GM21381 (cell line): Measurements from ENCODE around the gene CBX4.

ENCODE experiments used
- ATAC-seq: cut with Tn5 transposase; IDR thresholded peaks from one replicate; pipeline ENCODE4 v1.9.1; 2021; ENCODE audit warnings: mild to moderate bottlenecking, moderate library complexity; ENCODE audit not compliant: unreplicated experiment

The CBX4 gene

DNA sequence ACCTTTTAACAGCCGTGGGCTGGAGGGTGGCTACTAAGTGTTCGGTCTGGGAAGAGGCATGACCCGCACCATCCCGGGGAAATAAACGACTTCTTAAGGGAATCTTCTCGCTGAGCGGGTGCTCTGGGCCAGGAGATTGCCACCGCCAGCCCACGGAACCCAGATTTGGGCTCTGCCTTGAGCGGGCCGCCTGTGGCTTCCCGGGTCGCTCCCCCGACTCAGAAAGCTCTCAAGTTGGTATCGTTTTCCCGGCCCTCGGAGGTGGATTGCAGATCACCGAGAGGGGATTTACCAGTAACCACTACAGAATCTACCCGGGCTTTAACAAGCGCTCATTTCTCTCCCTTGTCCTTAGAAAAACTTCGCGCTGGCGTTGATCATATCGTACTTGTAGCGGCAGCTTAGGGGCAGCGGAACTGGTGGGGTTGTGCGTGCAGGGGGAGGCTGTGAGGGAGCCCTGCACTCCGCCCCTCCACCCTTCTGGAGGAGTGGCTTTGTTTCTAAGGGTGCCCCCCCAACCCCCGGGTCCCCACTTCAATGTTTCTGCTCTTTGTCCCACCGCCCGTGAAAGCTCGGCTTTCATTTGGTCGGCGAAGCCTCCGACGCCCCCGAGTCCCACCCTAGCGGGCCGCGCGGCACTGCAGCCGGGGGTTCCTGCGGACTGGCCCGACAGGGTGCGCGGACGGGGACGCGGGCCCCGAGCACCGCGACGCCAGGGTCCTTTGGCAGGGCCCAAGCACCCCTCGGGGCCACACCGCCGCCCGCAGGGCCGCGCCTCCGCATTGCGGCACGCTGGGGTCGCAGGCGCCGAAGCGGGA, 3.6 kb upstream of the CBX4 start:
- ATAC-seq, result no peak

DNA sequence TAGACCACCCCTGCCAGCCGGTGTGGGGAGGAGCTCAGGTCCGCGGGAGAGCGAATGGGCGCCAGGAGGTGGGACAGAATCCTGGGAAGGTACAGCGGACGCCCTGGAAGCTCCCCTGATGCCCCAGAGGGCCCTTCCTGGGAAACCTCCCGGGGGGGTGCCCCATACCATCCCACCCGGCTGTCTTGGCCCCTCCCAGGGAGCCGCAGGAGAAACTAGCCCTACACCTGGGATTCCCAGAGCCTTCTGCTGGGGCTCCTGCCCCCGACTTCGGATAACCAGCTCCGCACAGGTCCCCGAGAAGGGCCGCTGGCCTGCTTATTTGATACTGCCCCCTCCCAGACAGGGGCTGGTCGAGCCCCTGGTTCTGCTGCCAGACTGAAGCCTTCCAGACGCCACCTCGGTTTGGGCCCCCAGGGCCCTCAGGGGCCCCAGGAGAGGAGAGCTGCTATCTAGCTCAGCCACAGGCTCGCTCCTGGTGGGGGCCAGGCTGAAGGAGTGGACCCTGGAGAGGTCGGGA, 3.0 kb upstream of the CBX4 start:
- ATAC-seq, result no peak

DNA sequence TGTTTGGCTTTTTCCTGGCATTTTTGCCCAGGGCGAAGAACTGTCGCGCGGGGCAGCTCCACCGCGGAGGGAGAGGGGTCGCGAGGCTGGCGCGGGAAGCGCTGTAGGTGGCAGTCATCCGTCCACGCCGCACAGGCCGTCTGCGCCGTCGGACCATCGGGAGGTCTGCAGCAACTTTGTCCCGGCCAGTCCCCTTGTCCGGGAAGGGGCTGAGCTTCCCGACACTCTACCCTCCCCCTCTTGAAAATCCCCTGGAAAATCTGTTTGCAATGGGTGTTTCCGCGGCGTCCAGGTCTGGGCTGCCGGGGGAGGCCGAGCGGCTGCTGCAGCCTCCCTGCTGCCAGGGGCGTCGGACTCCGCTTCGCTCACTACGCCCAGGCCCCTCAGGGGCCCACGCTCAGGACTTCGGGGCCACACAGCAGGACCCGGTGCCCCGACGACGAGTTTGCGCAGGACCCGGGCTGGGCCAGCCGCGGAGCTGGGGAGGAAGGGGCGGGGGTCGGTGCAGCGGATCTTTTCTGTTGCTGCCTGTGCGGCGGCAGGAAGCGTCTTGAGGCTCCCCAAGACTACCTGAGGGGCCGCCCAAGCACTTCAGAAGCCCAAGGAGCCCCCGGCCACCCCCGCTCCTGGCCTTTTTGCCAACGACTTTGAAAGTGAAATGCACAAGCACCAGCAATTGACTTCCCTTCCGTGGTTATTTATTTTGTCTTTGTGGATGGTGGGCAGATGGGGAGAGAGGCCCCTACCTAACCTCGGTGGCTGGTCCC, 2.3 kb upstream of the CBX4 start:
- ATAC-seq, result no peak

DNA sequence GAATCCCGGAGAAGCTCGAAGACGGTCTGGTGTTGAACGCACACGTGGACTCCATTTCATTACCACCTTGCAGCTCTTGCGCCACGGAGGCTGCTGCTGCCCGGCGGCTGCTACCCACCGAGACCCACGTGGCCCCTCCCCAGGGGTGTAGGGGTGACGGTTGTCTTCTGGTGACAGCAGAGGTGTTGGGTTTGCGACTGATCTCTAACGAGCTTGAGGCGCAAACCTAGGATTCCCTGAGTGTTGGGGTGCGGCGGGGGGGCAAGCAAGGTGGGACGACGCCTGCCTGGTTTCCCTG, 1.7 kb upstream of the CBX4 start:
- ATAC-seq, result no peak

DNA sequence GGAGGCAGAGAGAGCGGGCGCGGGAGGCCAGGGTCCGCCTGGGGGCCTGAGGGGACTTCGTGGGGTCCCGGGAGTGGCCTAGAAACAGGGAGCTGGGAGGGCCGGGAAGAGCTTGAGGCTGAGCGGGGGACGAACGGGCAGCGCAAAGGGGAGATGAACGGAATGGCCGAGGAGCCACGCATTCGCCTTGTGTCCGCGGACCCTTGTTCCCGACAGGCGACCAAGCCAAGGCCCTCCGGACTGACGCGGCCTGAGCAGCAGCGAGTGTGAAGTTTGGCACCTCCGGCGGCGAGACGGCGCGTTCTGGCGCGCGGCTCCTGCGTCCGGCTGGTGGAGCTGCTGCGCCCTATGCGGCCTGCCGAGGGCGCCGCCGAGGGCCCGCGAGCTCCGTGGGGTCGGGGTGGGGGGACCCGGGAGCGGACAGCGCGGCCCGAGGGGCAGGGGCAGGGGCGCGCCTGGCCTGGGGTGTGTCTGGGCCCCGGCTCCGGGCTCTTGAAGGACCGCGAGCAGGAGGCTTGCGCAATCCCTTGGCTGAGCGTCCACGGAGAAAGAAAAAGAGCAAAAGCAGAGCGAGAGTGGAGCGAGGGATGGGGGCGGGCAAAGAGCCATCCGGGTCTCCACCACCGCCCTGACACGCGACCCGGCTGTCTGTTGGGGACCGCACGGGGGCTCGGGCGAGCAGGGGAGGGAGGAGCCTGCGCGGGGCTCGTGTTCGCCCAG, 1.2 kb upstream of the CBX4 start:
- no peak for ATAC-seq

DNA sequence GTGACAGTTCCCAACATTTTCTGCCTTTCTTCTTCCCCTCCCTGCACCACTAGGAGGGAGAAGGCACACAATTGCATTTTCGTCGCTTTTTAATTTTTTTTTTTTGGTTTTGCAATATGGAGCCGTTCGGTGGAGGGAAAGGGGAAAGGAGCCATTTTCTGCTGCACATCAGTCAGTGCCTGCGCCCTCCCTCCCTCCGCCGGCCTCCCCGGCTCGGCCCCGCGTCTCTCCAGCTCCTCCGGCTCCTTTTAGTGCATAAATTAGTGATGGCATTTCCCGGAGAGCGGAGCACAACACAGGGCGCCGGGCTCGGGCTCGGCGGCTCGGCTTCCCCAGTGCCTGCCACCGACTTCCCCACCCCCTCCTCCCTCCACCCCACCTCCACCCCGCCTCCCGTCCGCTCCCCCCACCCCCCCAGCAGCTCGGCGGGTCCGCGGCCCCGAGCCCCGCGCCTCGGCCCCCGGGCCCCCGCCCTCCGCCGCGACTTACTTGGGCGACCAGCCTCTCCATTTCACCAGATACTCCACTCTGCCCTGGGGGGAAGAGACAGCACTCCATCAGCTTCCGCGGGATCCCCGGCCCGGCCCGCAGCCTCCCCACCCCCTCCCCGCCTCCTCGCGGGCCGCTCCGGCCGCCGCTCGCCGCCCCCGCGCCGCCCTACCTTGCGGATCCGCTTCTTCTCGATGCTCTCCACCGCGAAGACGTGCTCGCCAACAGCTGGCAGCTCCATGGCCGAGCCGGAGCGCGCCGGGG, 542 bp downstream of the CBX4 start:
- ATAC-seq, result peak; percentile 7

DNA sequence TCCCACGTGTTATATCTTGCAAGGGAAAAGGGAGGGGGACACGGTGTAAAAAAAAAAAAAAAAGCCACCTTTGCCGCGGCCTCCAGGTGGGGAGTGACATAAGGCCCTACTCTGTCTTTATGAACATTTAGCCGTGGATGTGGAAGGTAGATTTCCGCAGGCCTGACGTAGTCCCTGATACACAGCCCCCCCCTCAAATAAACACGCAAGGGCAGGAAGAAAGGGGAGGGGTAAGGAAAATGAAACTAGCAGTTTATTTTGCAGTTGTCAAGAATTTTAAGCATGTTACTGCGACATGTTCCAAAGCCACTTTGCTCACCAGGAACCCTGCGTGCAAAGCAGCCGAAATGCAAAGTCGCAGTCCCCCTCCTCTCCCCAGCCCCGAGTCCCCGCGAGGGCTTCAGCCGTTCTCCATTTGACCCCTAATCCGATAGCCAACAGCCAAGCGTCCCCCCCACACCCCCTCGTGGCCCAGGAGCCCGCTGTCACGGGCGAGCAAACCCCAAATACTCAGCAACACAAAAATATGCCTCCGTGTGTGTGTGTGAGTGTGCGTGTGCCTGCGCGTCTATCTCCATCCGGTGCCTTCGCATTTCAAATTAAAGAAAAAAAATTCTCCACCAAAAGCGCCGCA, 1.2 kb downstream of the CBX4 start:
- ATAC-seq, result no peak

DNA sequence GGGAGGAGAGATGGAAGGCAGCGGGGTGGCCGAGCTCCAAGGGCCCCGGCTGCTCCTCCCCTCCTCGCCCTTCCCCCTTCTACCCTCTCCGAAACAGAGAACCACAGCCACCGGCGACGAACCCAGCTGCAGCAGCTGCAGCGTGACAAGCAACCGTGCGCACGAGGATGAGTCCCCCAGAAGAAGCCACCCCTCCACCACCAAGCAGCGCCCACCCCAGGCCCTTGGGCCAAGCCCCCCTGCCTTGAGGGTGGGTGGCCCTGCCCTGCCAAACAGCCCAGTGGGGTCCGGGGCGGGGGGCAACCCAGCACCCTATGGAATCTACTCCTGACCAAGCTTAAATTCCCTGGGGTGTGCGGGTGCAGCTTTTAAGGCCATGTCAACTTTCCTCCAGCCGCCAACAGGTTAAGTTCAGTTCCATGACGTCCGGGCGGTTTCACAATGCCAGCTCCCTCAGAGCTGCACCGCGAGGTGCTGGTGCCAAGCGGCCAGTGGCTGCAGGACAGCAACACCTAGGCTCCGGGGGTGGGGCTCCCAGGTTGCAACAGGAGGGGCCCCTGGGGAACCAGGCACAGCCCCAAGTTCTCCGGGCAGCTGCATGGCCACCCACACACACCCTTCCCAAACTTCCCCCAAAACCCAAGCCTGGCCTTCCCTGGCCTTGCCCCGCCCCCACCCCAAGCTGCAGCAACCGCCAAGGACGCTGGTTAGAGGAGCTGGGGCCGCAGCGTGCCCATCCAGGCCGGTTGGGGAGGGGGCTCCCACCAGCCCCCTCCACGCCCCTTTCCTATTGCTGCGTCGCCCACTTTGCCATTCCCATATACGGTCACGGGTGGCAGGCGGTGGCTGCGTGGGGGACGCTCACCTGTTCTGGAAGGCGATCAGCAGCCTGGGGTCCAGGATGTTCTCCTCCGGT, 2.0 kb downstream of the CBX4 start:
- no peak for ATAC-seq

DNA sequence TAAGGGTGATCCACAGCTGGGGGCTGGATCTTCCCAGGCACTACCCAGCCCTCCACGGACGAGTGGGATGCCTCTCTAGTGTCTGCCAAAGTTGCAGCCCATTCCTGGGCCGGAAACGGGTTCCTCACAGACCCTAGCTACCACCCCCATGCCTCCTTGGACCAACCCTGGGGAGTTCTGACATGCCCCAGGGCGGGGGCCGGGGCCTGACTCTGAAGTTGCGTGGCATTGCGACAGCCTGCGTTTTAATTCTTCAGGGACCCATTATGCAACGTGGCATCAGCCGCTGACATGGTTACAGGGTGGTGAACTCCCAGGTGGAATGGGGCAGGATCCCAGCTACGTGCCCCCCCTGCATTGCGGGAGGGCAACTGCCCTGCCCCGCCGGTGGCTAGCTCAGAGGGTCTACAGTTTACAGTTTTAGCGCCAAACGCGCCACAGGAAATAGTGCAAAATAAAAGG, 2.7 kb downstream of the CBX4 start:
- ATAC-seq, result no peak

DNA sequence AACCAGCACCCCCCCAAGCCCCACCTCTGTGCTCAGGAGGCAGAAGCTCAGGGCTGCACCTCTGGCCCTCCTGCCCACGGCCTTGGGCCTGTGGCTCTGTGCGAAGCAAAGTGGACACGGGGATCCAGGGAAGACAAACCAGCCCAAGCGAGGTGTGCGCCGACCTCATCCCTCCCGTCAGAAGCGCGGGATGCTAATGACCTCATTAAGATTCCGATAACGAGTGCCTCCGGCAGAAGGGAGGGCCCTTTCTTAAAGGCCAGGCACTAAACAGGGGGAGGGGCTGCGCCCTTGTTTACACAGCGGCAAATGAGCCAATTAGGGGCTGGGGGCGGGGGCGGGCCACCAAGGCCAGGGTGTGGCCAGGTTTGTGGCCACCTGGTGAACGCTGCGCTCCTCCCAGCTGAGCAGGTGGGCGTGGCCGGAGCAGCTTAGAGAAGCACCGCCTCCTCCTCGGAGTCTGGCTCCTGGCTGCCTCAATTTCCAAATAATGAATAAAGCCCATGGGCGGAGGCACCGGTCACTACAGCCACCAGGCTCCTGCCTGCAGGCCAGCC, 3.2 kb downstream of the CBX4 start:
- ATAC-seq, result no peak

DNA sequence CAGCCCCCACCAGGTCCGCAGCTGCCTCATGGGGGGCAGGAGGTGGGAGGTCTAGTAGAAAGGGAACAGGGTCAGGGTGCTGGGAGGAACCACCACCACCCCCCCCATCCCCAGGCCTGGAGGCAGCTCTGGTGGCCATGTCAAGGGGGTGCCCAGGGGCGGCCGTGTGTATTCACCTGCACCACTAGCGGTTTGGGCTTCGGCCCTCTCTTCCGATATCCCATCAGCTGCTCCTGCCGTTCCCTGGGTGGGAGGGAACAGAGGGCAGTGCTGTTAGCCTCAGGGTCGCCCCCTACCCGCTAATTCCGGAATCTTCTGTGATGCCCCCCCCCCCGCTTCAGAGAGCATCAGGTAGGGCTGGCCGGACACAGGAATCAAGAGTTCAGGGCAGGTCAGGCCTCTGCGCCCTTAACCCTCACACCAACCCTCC, 3.8 kb downstream of the CBX4 start:
- no peak for ATAC-seq

DNA sequence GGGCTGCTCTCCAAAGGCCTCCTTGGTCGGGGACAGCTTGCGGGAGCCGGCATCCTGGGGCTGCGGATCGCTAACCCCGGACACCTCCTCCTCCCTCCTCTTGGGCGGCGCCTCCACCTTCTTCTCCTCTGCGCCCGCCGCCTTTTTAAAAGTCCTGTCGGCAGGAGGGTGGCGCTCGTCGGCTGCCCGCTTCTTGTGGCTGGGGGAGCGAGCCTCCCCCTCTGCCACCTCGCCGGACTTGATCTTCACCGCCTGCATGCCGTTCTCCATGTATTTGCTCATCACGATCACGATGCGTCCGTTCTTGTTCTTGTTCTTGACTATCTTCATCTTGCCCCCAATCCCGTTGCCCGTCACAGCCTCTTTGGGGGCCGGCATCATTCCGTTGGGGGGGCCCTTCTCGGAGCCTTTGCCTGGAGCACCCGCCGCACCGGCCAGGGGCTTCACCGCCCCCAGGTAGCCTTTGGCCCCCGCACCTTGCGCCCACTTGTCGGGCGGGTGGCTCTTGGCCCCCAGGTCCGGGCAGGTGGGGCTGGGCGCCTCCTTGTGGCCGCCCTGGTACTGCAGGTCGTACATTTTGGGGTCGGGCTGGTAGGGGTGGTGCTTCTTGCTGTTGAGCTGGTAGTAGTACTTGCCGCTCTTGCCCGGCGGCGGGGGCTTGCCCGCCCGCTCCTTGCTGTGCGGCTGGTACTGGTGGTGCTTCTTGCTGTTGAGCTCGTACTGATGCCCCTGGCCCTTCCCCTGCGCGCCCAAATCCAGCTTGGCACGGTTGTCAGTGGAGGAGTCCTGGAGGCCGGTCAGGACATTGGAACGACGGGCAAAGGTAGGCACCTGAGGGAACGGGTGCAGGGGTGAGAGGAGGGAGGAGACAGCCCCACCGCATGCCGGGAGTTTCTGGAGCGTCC, 4.4 kb downstream of the CBX4 start:
- no peak for ATAC-seq

DNA sequence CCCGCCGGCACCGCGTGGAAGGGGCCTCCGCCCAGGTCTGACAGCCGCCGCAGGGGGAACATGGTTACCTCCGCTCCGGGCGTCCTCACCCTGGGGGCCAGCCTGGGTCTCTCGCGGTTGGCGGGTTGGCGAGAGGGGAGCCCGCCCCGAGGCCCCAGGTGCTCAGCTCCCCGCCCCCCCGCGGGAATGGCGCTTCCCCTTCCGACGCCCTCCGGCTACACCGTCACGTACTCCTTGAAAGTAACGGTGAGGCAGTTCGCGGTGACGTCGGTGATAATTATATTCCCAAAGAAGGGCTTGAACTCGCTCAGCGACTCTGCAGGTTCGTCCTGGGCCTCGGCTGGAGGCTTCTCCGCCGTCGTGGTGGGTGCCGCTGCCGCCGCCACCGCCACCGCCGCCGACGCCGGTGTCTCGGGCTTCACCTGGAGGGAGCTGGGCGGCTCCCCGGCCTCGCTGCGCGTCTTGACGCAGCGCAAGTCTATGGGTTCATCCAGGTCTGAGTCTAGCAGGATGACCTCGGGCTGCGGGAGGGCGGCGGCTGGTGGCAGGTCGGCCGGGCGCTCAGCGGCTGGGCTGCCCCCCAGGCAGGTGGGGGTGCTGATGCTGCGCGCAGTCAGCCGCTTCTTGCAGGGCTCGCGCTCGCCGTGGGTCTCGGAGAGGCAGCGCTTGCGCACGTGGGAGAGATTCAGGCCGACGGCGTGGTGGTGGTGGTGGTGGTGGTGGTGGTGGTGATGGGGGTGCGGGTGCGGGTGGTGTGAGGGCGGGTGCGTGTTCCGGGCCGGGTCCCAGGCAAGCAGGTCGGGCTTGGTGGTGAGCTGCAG, 5.3 kb downstream of the CBX4 start:
- ATAC-seq, result no peak

DNA sequence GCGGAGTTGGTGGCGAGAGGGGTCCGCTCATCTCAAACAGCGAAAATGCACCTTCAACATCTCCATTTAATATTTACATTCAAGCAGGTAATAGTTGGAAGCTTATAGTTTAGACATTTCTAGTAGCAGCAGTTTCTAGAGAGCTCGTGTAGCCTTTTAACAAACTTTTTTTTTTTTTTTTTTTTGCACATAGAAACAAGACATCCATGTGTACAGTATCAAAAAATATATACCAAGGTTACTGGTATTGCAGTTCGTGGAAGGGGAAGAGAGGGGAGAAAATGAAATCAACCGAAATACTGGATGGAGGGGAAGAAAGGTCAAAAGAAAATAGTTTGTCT, 6.2 kb downstream of the CBX4 start:
- ATAC-seq, result no peak

DNA sequence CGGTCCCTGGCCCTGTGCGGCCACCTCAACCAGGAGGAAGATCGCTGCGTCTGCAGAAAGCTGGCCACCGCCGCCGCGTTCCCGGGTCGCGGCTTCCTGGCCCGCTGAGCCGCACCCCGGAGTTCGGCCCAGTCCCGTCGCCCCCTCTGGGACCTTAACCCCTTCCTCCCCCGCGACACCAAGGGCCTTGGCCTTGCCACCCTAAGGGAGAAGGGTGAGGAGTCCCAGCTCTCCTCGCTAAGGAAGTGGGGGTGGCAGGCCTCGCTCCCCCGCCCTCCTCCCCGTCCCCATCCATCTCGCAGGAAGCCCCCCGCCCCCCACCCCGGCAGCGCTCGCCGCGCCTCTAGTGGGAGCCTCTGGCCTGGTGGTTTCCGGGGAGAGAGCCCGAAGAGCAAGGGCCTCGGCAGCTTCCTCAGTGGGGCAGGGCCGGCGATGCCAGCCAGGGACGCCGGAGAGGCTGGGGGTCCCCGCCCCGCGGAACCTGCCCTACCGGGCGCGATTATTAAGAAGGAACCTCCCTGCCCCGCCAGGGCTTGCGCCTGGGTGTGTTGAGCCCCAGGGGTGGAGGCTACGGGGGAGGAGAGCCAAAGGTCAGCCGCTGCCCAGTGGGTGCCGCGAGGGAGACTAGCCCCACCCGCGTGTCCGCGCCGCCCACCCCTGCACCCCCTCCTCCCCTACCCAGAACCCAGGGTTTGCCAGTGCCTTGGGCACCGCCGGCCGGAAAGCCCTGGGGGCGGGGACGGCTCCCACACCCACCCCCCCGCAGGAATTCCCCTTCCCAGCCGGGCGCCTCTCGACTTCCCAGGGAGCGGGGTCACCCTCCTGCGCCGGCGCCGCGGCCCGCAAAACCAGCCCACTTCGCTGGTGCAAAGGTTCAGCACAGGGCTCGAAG, 6.8 kb downstream of the CBX4 start:
- no peak for ATAC-seq
